T follicular helper cell (primary cell): ENCODE measurements around the gene CRYBG1.

Experiments
- DNase-seq: peaks from one replicate; pipeline ENCODE4 v3.0.0-alpha.2; 2020; ENCODE audit warnings: low read depth

The CRYBG1 gene

DNA sequence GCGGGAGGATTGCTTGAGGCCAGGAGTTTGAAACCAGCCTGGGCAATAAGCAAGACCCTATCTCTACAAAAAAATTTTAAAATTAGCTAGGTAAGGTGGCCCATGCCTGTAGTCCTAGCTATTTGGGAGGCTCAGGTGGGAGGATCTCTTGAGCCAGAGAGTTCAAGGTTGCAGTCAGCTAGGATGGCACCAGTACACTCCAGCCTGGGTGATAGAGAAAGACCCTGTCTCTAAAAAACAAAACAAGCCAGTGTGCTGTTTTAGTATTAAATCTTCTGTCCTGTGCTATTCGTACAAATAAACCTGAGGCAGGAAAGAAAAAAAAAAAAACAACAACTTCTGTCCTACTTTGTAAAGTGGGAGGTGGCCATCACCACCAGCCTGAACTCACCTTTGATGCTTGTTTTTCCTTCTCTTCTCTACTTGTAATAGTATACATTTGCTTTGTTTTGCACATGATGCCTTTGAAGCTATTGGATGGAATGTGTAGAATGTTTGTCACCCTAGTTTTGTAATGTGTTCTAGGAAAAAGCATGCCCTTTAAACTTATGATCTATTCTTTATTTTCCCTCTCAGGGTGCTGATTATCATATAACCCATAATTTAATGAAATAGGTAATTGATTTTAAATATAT, 102.5 kb downstream of the CRYBG1 start:
- DNase-seq: no peak

DNA sequence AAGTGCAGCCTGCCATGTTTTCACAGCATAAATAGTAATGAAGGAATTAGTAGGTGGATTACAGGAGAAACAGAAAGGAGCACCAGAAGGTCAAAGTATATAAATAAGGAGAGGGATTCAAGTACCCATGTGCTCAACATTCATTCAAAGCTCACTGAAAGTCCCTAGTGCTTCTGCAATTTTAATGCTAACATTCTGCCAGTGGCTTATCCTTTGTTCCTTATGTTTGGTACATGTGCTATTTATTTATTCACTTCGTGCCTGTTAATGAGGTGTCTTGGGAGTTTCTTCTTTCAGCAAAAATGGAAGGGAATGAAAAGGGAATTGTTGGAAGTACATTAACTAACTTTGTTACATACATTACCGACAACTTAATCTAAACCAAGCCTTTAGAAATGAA, 105.7 kb downstream of the CRYBG1 start:
- DNase-seq: no peak

DNA sequence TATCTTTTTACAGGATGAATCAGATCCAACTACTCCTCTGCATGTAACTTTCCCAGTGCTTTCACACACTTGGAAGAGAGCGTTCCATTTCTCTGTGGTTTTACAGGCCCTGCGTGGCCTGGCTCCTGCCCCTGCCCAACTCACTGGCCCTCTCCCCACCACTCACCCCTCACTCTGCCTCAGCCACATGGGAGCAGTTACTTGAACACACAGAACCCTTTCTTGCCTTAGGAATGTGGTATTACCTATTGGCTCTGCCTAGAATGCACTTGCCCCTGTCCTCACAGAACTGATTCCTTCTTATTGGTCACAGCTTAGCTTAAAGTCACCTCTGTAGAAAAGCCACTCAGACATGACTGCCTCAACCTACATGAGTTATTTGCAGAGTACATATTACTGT, 108.4 kb downstream of the CRYBG1 start:
- DNase-seq: no peak

DNA sequence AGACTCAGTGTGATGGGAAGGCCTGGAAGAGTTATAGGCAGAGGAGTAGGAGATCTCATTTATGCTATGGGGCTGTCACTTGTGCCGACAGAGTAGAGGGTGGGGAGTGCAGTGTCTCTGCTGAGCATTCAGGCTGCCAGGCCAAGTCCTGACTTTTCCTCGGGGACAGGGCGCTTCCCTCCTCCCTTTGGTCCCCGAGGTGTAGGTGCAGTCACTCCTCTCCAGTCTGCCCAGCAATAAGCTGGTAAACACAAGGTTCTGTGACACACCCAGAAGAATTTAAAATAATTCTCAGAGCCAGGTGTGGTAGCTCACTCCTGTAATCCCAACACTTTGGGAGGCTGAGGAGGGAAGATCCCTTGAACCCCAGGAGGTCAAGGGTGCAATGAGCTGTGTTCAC, 109.4 kb downstream of the CRYBG1 start:
- DNase-seq: no peak

DNA sequence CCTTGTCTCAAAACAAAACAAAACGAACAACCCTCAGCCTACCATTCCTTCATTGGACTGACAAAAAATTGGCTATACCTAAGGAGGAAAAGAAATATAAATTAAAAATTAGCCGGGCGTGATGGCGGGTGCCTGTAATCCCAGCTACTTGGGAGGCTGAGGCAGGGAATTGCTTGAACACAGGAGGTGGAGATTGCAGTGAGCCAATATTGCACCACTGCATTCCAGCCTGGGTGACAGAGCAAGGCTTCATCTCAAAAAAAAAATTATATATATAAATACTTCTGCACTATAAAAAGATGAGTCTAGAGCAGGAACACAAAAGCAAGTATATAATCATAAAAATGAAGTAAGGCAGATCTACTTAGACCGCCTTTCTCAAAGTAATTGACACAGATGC, 109.8 kb downstream of the CRYBG1 start:
- DNase-seq: no peak

DNA sequence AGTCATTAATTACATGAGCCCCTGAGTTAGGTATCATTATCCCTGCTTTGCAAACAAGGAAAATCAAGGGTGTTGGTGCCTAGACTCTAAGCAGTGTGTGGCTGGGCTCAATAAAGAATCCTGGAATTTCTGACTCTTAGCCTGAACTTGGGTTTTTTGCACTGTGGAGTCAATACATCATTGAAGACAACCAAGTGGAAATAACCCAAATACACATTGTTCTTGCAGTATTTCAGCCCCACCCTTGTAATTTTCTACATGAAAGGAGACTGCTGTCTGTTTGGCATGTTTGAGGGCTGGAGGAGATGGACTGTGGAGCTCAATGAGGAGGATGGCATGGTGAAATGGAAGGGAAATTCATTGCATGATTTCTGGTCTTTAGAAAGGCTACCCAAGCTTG, 110.3 kb downstream of the CRYBG1 start:
- DNase-seq: no peak

DNA sequence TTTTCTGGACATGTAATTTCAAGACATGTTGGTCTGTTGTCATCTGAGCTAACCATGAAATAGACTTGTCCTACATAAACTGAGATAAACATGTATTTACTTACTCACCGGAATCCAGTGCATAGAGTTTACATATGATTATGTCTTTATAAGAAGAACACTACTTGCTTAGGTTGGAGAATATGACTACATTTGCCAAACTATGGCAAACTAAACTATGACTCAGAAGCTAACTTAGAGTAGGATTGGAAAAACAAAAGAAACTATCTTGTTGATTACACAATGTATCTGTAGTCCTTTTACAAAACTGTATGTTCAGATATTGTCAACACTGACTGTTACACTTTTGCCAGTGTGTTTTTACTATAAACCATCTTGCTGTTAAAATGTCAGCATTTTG, 113.3 kb downstream of the CRYBG1 start:
- no peak for DNase-seq

DNA sequence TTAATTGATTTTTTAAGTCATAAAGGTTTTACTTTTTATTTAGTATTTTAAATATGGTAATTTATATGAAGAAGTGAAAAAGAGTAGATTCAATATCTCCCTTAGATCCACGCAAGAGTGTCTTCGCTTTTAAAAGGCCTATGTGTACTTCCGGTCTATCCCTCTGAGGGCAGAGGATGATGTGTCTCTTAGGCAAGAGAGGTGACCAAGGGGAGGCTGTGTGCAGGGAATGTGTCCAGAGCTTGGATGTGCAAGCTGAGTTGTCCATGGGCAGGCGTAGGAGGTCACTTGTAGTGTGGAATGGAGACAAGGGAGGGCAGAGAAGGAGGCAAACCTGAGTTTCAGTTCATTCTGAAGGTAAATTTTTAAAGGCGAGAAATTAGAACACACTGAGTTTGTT, 113.9 kb downstream of the CRYBG1 start:
- no peak for DNase-seq

DNA sequence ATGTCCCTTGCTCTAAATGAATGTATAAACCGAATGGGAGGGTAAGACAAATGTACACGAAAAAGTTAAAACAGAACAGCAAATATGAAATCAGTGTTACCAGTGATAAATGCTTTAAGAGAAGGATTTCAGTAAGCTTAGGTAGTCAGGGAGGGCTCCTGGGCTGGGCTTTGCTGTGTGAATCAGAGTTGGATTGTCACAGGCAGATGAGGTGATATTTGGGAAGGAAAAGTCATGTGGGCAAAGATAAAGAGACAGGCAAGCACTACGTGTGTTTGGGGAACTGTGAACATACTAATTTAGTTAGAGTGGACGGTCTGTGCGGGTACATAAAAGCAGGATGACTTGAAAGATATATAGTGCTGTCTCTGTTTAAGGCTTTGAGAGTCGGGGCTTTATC, 114.8 kb downstream of the CRYBG1 start:
- no peak for DNase-seq

DNA sequence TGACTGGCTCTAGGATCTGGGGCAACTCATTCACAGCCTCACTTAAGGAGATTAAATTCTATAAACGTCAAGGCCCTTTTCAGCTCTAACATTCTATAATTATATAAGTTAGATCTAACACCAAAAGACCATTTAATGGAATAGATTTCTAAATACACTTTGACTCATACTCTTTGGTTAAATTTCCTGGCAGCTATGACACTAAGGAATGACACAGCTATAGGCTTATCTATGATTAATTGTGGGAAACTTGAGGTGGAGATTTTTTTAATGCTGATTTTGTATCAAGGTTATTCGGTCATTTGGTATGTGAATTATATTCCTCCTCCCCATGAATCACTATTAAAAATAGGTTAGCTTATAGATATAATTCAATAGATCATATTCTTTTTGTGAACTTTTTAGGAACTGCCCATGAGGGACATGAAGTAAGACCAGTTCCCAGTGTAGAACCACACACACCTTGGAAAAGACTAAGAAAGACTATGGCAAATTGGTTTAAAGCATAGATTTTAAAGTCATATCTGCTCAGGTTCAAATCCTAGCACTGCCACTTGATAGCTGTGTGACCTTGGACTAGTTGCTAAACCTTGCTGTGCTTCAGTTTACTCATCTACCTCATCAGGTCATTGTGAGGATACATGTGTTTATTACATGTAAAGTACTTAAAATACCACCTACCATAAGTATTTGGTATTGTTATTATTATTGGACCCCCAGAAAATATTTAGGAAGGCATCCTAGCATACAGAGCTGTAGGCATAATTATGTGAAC, 116.0 kb downstream of the CRYBG1 start:
- DNase-seq: no peak

DNA sequence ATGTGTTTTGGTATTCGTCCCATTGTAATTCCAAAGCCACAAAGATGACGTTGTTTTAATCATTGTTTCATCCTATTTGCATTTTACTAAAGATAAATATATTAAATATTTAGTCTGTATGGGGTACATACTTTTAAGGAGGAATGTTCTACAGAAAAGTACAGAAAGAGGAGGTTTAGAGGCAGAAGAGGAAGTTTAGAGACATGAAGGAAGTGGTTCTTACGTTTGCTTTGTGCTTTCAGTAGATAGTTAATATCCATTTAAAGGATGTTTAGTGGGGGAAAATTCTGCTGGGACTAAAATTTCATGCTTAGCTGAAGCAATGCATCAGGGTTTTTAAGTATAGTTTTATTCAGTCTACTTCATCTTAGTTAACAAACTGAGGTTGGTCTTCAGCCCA, 116.6 kb downstream of the CRYBG1 start:
- no peak for DNase-seq

DNA sequence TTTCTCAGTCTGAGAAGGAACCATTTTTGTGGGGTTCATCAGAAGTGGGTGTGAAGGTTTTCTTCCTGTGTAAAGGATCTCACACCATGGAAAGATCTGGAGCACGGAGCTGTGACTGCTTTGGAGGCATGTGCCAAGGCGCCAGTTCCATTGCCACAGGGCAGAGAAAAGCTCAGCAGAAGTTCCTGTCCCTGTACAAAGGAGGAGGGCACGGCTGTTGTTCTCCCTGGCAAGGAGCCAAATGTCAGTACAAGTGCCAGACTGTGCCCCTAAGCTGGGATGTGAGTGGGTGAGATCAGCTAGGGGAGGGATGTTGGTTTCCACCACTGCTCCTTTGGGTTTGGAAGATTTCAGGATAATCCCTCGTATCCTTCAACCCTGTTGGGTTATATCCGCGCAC, 117.3 kb downstream of the CRYBG1 start:
- no peak for DNase-seq

DNA sequence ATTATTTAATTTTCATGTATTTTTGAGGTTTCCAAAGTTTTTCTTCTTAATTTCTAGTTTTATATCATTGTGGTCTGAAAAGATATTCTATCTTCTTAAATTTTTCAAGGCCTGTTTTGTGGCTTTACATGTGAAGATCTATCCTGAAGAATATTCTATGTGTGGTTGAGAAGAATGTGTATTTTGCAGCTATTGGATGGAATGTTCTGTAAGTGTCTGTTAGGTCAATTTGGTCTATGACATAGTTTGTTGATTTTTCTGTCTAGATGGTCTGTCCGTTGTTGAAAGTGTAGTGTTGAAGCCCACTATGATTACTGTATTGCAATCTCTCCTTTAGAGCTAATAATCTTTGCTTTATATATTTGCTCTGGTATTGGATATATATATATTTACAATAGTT, 125.7 kb downstream of the CRYBG1 start:
- DNase-seq: no peak

DNA sequence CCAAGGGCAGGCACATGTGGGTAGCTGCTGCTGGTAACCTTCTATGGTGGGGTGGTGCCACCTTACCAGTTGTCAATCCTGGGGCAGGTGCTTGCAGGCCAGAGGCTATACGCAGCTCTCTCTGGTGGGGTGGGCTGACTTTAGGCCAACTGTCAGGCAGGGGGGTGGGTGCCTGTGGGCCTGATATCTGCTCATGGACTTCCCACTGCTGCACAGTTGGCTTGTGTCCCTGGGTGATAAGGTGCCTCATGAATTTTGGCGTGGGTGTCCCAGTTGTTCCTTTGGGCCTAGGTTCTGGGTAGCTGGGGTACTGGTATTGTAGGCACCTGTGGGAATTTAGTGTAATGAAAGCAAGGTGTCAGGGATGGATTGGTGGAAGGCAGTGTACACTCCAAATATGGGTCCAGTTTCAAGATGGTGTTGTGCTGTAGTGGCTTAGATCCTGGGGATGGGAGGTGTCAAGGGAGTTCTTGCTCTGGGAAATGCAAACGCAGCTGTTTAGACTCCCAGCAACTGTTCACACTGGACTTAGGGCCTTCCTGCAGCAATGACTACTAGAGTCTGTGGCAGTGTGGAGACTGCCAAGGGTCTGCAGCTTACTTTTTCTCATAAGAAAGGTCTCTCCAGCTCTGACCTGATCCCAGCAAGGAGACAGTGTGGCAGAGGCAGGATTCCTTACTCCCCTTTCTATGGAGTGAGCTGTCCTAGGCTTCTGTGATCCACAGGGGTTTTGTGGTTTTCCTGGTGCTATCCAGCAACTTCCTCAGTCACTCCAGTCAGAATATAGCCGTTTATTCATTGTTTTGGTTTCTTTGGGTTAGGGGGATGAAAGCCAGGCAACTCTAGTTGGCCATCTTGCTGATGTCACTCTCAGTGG, 128.2 kb downstream of the CRYBG1 start:
- no peak for DNase-seq

DNA sequence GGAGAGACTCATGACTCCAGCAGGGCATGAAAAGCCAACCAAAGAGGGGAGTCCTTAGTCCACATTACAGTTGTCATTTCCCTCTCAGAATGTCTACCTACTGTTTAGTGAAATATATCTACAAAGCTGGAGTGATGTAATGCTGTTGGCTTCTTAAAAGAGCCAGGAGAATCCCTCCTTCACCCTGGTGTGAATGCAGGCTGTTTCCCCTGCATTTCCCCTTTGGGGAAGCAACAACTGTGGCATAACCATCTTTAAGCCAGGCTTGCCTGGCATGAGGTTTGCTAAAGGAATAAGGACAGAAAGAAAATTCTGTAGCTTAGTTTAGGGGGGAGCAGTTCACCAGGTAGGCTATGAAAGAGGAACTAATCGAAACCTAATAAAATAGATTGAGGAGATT, 129.5 kb downstream of the CRYBG1 start:
- DNase-seq: no peak

DNA sequence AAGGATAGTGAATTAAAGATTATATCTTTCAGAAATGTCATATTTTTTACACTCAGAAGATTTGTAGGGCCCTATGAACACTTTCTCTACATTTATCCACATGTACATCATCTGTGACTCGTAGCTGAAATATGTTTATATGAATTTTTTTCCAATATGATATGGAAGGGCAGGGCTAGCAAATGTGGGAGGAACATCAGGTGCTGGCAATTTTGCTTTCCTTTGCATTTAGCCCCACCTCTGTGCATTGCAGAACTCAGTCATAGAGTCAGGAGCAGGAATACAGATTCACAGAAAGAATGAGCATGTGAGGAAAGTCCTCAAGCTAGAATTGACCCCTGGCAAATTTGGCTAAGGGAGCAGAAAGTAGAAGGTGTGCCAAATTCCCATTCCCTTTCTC, 129.9 kb downstream of the CRYBG1 start:
- no peak for DNase-seq

DNA sequence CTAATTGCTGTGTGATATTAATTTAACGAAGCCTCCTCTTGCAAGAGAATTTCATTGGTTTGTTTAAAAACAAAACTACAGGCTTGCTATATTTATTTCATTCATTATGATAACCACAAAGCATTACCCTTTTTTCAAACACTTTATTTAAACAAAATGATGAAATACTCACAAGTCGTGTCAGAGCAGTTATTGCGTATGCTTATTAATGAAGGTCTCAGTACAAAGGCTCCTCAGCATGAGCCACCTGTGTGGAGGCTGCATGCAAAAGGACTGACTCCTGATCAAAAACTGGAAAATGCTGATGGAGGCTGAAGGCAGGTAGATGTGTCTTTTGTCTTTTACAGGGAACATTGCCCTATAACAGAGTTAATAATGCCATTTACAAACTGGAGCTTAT, 130.5 kb downstream of the CRYBG1 start:
- DNase-seq: no peak

DNA sequence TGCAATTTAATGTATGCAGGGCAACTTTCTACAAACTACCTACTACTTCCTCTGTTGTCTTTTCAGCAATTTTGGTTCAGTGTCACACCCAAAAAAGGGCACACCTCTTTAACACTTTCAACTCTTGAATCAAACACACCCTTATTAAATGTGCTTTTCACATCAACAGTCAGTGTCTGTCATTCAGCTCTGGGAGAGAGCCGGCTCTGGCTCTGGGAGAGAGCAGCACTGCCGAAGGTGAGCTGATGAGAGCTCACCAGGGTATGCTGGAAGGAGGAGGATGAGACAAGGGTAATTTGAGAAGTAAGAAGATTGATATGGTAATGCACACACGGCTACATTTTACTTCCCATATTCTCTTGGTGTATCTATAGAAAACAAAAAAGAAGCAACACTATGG, 134.5 kb downstream of the CRYBG1 start:
- no peak for DNase-seq

DNA sequence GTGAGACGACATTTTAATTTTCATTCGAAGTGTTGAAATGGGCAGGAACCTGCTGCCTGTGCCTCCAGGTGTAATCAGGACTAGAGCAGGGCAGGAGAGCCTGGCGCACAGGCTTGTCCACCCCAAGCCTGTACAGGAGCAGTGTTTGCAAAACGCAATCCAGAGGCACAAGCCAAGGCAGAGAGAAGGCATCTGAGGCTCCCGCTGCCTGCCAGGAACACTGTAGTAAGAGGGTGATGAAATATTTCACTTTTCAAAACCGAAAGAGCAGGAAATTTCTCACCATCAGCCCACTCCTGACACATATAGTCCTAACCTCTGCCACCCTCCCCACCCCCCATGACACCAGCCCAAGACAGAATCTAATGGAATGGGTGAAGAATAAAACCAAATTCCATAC, 136.3 kb downstream of the CRYBG1 start:
- DNase-seq: no peak

DNA sequence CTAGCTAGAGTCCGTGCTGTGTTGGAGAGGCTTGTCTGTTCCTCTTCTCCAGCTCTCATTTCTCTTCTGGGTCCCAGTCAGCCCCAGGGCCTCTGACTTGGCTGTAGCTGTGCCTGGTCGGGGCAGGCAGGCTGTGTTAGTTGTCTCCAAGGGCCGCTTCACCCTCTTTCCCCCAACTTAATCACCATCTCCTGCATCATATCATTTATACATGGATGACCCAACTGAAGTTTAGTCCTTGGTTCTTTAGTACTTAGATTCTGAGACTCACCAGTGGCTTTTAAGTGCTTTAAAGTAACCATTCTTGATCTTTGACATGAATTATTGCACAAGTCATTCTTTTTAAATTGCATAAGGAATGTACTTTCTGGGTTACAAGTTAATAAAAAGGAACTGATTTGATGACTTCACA, 141.4 kb downstream of the CRYBG1 start:
- no peak for DNase-seq

DNA sequence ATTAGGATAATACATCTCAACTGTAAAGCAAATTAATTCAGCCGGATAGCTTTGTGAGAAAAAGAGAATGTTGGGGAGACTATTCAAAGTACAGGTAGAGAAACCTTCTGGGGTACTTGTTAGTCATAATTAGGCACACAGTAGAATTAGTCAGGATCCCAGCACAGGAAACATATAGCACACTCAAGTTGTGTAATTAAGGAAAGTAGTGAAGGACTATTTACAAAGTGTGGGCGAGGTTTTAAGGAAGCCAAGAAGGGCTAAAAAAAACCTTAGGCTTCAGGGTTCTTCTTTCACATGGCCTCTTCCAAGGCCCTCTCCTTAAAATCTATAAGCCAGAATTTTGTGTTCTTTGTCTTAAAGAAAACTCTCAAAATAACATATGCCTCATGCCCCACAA, 142.0 kb downstream of the CRYBG1 start:
- DNase-seq: no peak

DNA sequence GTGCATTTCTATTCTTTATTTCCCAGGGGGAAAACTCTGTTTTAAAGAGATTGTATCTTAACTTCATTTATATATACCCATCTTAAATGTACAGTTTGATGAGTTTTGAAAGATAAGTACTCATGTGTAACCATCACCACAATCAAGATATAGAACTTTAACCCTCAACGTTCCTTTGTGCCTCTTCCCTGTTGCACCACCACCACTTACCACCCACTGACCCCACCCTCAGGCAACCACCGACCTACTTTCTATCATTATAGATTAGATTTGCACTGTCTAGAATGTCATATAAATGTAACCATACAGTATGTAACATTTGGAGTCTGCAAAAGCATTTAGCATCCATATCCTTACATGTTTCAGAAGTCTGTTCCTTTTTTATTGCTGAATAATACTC, 147.8 kb downstream of the CRYBG1 start:
- DNase-seq: no peak

DNA sequence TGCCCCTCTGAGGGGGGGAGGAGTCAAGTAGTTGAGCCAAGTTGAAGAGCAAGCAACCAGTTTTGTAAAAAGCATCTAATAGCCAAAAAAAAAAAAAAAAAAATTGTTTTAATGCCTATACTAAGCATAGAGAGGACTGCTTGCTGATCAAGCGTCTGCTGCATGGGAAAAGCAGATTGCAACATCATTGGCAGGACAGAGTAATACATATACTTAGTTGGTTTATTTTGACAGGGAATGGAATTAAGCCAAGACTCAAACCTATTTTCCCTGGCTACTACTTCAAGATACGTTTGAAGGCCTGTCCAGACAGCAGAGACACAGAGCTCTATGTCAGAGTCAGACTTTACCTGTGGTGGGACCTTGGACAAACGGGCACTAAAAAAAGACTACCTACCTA, 148.3 kb downstream of the CRYBG1 start:
- DNase-seq: no peak
